ENCODE measurements around the gene EPG5.

- TF ChIP-seq CTCF (IDR thresholded peaks at IDR 0.05) (no peak), POLR2A (IDR thresholded peaks at IDR 0.05) (no peak)
Measured at GRCh38 chr18:45805551-45805950, 161.6 kb downstream of the EPG5 start.
